Vagina (tissue), 2 donors: ENCODE results near the gene KIF24. TPM values are rescaled to one million over a fixed set of nuclear protein-coding genes. Genes with fewer than 3 reads are reported as not detected.

Experiments used
- DNase-seq, 2 donors: peaks; one replicate each; pipeline ENCODE4 v3.0.0-alpha.2; 2017; ENCODE audit errors: extremely low spot score in 2 of 2
- H3K27ac ChIP-seq: fragments of 200-600 bp; sonication (generic); one replicate; pipeline ENCODE4 v1.5.1; 2019
- H3K27me3 ChIP-seq: fragments of 200-600 bp; sonication (generic); one replicate; pipeline ENCODE4 v1.5.1; 2019
- H3K36me3 ChIP-seq, 2 donors: fragments of 200-600 bp; sonication (generic); one replicate each; pipeline ENCODE4 v1.5.1; 2017 to 2019
- H3K4me1 ChIP-seq: fragments of 200-600 bp; sonication (generic); one replicate; pipeline ENCODE4 v1.5.1; 2019
- H3K4me3 ChIP-seq, 2 donors: fragments of 200-600 bp; sonication (generic); 1 replicate in 1 of 2; 2 replicates in 1 of 2; pipeline ENCODE4 v1.5.1; 2016 to 2019
- H3K9me3 ChIP-seq: fragments of 200-600 bp; sonication (generic); one replicate; pipeline ENCODE4 v1.5.1; 2019
- CTCF ChIP-seq, 3 experiments: fragments of 450-650 bp in 2 of 3; fragments of 200-600 bp in 1 of 3; sonication (generic) in 1 of 3; IDR thresholded peaks; one replicate each; pipeline ENCODE4 v1.5.1; 2017 to 2019; ENCODE audit warnings: antibody characterized with exemption in 3 of 3, mild to moderate bottlenecking in 2 of 3, moderate library complexity in 2 of 3
- POLR2A ChIP-seq, 2 donors: fragments of 450-650 bp; IDR thresholded peaks; one replicate each; pipeline ENCODE4 v1.6.1; 2017; ENCODE audit warnings: antibody characterized with exemption in 2 of 2, mild to moderate bottlenecking in 2 of 2, moderate library complexity in 2 of 2
- POLR2AphosphoS5 ChIP-seq, 2 donors: sonication (generic); formaldehyde crosslinking; IDR thresholded peaks; one replicate each; pipeline ENCODE4 v1.9.0; 2017; ENCODE audit warnings: antibody characterized with exemption in 2 of 2, mild to moderate bottlenecking in 2 of 2, low read depth in 1 of 2; ENCODE audit not compliant: insufficient read depth in 1 of 2
- intact Hi-C: fragments of 100-400 bp; cut with DNase I; formaldehyde crosslinking; loops from one replicate; pipeline ENCODE4 v1.15.1; 2023
- total RNA-seq: library from RNA; depleted of rRNA; stranded (reverse); fragments of >200 nt; gene quantifications from one replicate; pipeline ENCODE4 v1.2.3, GENCODE V29; 2016

Gene KIF24
- total RNA-seq, 1 donor from 2014 or later: 0.49 TPM

- TF ChIP-seq POLR2AphosphoS5 (IDR thresholded peaks at IDR 0.05; ENCODE audit: insufficient read depth in 1 of 2, low read depth in 1 of 2): no peak
- no peak for TF ChIP-seq POLR2A (IDR thresholded peaks at IDR 0.05)
- TF ChIP-seq CTCF (IDR thresholded peaks at IDR 0.05): no peak
- Histone ChIP-seq H3K4me1 (peaks cover 20% of the 10 kb centered on the region), H3K27ac (no peak overlapping the region), H3K4me3 (no peak overlapping the region), H3K27me3 (no peaks in the 10 kb centered on the region), H3K36me3 (peaks cover 0 to 9% of the 10 kb centered on the region in 2 donors), H3K9me3 (no peaks in the 10 kb centered on the region)
- no peak for DNase-seq
- intact Hi-C loops: no loop called here
Measured at GRCh38 chr9:34334337-34334824, 5.3 kb upstream of the KIF24 start.

GRCh38 chr9:34333836-34334235 lies 4.8 kb upstream of the KIF24 start:
- peaks cover 20% of the 10 kb centered on the region for H3K4me1 ChIP-seq
- no peak for TF ChIP-seq POLR2AphosphoS5 (IDR thresholded peaks at IDR 0.05; ENCODE audit: insufficient read depth in 1 of 2, low read depth in 1 of 2)
- no peak for TF ChIP-seq CTCF (IDR thresholded peaks at IDR 0.05)
- TF ChIP-seq POLR2A (IDR thresholded peaks at IDR 0.05): no peak
- H3K27ac ChIP-seq: no peak overlapping the region
- no peaks in the 10 kb centered on the region for H3K9me3 ChIP-seq
- H3K27me3 ChIP-seq: no peaks in the 10 kb centered on the region
- intact Hi-C loops: no loop called here
- peaks cover 0 to 4% of the 10 kb centered on the region in 2 donors for H3K36me3 ChIP-seq
- H3K4me3 ChIP-seq: no peak overlapping the region
- DNase-seq: no peak

GRCh38 chr9:34332076-34332964 lies 3.3 kb upstream of the KIF24 start:
- H3K36me3 ChIP-seq: no peaks in the 10 kb centered on the region
- H3K4me1 ChIP-seq: peaks cover 29% of the 10 kb centered on the region
- intact Hi-C loops: no loop called here
- DNase-seq: no peak
- TF ChIP-seq CTCF (IDR thresholded peaks at IDR 0.05): peak in 1 of 3 experiments; percentile 33
- no peak for TF ChIP-seq POLR2AphosphoS5 (IDR thresholded peaks at IDR 0.05; ENCODE audit: insufficient read depth in 1 of 2, low read depth in 1 of 2)
- H3K9me3 ChIP-seq: no peaks in the 10 kb centered on the region
- H3K27ac ChIP-seq: no peak overlapping the region
- H3K27me3 ChIP-seq: no peaks in the 10 kb centered on the region
- H3K4me3 ChIP-seq: no peak overlapping the region

- H3K4me3 ChIP-seq: no peak overlapping the region
- intact Hi-C loops: no loop called here
- TF ChIP-seq POLR2A (IDR thresholded peaks at IDR 0.05): no peak
- no peak for TF ChIP-seq CTCF (IDR thresholded peaks at IDR 0.05)
- H3K27me3 ChIP-seq: no peaks in the 10 kb centered on the region
- peaks cover 29% of the 10 kb centered on the region for H3K4me1 ChIP-seq
- DNase-seq: no peak
- no peak overlapping the region for H3K27ac ChIP-seq
- no peaks in the 10 kb centered on the region for H3K9me3 ChIP-seq
- H3K36me3 ChIP-seq: no peaks in the 10 kb centered on the region
Measured at GRCh38 chr9:34331196-34331595, 2.1 kb upstream of the KIF24 start.

- Histone ChIP-seq H3K4me3 (peak overlapping the region; percentile 58 to 65), H3K27me3 (no peaks in the 10 kb centered on the region), H3K4me1 (peaks cover 29% of the 10 kb centered on the region), H3K36me3 (no peaks in the 10 kb centered on the region), H3K9me3 (no peaks in the 10 kb centered on the region), H3K27ac (peak overlapping the region; percentile 83)
- no peak for DNase-seq
- TF ChIP-seq POLR2AphosphoS5 (IDR thresholded peaks at IDR 0.05; ENCODE audit: insufficient read depth in 1 of 2, low read depth in 1 of 2): no peak
- no peak for TF ChIP-seq POLR2A (IDR thresholded peaks at IDR 0.05)
- intact Hi-C loops: loop anchor here (2.0 kb wide), 1 partner anchor 48 kb away; the partner anchor contains the start of gene MYORG
Measured at GRCh38 chr9:34328500-34328986, 525 bp downstream of the KIF24 start.
